OCI-LY3 (cell line): ENCODE results near the gene GID8.

ENCODE experiments used
- CTCF ChIP-seq: fragments of 200-600, 300-600 bp; sonication (generic); IDR thresholded peaks from 2 replicates; pipeline ENCODE4 v1.5.1; 2014; ENCODE audit warnings: antibody characterized with exemption, low read length, low read depth
- EZH2phosphoT487 ChIP-seq: fragments of 200-600 bp; shearing (Covaris generic); IDR thresholded peaks from 2 replicates; pipeline ENCODE4 v1.6.1; 2018; ENCODE audit warnings: antibody characterized with exemption, mixed run types, low read depth

DNA sequence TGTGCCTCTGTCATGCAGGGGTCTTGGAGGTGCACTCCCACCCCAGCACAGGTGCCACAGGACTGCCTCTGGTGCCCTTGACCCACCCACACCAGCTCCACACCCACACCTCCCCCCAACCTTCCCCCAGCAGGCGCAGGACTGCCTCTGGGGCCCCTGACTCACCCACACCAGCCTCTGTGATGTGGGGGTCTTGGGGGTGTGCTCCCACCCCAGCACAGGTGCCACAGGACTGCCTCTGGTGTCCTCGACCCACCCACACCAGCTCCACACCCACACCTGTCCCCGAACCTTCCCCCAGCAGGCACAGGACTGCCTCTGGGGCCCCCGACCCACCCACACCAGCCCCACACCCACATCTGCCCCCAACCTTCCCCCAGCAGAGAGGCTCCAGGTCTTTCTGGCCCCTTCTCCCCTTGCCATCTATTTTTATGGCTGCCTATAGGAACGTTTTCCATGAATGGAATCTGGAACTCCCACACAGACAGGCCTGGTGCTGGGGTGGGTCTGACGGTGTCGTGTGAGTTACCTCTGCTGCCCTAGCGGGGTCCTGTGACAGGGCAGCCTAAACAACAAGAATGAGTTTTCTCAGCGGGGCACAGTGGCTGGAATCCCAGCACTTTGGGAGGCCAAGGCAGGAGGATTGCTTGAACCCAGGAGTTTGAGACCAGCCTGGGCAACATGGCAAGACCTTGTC lies 38.0 kb downstream of the GID8 start:
- TF ChIP-seq CTCF: no peak
- TF ChIP-seq EZH2phosphoT487: no peak
